Left cardiac atrium (tissue), 4 donors: Measurements from ENCODE around the gene MSTO1. TPM values are rescaled to one million over a fixed set of nuclear protein-coding genes. Genes with fewer than 3 reads are reported as not detected.
"Not testable (repeated sequence)": the region's sequence is repeated elsewhere in the genome, so short reads cannot be mapped to it uniquely, and the experiment has no call there.

Experiments used
- ATAC-seq, 2 donors: fragments of 200-7000 bp; cut with Tn5 transposase; one replicate each; pipeline ENCODE4 v1.9.1; 2020; ENCODE audit warnings: mild to moderate bottlenecking in 2 of 2, moderate library complexity in 2 of 2
- DNase-seq: peaks from one replicate; pipeline ENCODE4 v3.0.0-alpha.2; 2020
- intact Hi-C, 2 donors: fragments of 100-400 bp; cut with DNase I; formaldehyde crosslinking; loops; one replicate each; pipeline versions ENCODE4 v1.14.1 to v1.15.1; 2022 to 2023
- total RNA-seq, 2 donors: library from RNA; stranded (reverse); fragmentation: NEBNext Ultra II Directional; extraction: Animal tissue kit (Norgen Biotek cat#: 25700); gene quantifications; one replicate each; pipeline ENCODE4 v1.2.1, GENCODE V29; 2021
- donor health status: DM: no; HTN: yes; CAD: no.
- donor health status: DM: no; HTN: yes; CAD: no; lungs with severe emphysema.
- donor health status: DM: yes; HTN: yes; CAD: no.
- donor health status: Dilated cardiomyopathy.

Gene MSTO1
- total RNA-seq, 2 donors from 2014 or later: 16.0 to 31.6 TPM

DNA sequence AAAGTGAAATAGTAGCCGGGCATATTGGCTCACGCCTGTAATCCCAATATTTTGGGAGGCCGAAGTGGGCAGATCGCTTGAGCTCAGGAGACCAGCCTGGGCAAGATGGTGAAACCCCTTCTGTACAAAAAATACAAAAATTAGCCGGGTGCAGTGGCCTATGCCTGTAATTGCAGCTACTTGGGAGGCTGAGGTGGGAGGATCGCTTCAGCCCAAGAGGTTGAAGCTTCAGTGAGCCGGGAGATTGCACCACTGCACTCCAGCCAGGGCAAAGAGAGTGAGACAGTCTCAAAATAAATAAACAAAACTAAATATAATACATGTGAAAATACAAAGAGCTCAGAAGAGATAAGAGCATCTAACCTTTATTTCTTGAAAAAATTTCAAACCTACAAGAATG is 2.3 kb upstream of the MSTO1 start:
- intact Hi-C loops: no loop called here
- DNase-seq (no peak), ATAC-seq (no peak)

- intact Hi-C loops: no loop called here
- no peak for DNase-seq
- ATAC-seq: no peak
Observed at GRCh38 chr1:155608888-155609225, 1.2 kb upstream of the MSTO1 start.

- peak; percentile 32 to 58 for ATAC-seq
- DNase-seq, intact Hi-C loops: not testable (repeated sequence)
Observed at GRCh38 chr1:155610257-155610647, 234 bp downstream of the MSTO1 start.

- intact Hi-C loops, ATAC-seq, DNase-seq: not testable (repeated sequence)
Observed at GRCh38 chr1:155613226-155613625, 3.2 kb downstream of the MSTO1 start.

DNA sequence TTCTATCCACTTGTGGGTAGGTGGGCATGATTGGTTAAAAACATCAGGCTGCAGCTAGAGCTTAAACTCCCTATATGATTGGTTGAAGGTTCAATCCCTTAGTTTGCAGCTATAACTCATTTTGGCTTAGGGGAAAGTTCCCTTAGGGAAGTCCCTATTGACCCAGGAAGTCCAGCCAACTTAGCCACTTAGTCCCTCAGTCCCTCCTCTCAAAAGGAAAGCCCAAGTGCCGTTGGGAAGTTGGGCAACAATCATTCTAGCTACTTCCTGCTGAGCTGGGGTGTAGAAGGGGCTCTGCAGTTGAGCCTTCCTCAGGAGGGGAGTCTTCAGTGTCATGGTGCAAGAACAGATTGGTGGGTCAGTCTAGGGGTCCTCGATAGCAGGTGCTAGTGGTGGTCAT is 12.2 kb downstream of the MSTO1 start:
- DNase-seq (no peak), ATAC-seq (no peak)
- intact Hi-C loops: no loop called here

GRCh38 chr1:155623357-155623756 is 13.3 kb downstream of the MSTO1 start:
- DNase-seq (no peak), ATAC-seq (no peak)
- intact Hi-C loops: no loop called here

- DNase-seq, intact Hi-C loops, ATAC-seq: not testable (repeated sequence)
Observed at GRCh38 chr1:155626428-155626827, 16.4 kb downstream of the MSTO1 start.

DNA sequence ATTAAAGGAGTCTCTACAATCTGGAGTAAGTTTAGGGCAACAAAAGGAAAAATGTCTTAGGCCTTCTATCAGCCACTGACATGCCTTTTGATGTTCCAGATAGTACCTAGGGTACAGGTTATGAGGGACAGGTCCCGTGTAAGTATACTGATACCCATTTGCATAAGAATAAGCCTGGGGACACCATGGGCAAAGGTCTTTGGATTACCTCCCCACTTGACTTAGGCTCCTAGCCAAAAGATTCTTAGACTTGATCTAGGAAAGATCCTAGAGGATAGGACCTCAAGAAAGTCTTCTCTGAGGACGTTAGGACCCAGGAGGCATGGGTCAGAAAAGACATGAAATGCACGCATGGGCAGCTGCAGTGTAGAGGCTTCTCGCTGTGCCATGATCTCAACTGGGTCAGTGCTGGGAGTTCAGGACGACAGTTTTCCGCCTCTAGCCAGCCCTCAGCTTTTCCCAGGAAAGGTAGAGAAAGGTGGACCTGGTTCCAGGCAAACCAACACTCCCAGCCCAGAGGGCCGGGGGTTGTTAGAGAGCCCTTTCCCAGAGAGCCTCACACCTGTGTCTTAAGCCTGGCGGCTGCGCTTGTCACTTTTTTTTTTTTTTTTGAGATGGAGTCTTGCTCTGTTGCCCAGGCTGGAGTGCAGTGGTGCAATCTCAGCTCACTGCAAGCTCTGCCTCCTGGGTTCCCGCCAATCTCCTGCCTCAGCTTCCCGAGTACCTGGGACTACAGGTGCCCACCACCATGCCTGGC is 26.6 kb downstream of the MSTO1 start:
- no peak for DNase-seq
- intact Hi-C loops: no loop called here
- ATAC-seq: no peak

- DNase-seq (no peak), ATAC-seq (no peak)
- intact Hi-C loops: no loop called here
Observed at GRCh38 chr1:155640367-155640766, 30.3 kb downstream of the MSTO1 start.

DNA sequence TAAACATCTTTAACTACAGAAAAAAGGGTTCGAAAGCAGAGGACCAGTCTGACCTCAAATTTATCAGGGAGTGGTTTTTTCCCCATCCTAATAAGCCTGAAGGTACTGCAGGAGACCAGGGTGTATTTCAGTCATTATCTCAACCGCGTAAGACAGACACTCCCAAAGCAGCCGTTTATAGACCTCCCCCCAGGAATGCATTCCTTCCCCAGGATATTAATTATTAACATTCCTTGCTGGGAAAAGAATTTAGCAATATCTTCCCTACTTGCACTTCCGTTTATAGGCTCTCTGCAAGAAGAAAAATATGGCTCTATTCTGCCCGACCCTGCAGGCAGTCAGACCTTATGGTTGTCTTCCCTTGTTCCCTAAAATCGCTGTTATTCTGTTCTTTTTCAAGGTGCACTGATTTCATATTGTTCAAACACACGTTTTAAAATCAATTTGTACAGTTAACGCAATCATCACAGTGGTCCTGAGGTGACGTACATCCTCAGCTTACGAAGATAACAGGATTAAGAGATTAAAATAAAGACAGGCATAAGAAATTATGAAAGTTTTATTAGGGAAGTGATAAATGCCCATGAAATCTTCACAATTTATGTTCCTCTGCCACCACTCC is 32.7 kb downstream of the MSTO1 start:
- intact Hi-C loops, DNase-seq, ATAC-seq: not testable (repeated sequence)

DNA sequence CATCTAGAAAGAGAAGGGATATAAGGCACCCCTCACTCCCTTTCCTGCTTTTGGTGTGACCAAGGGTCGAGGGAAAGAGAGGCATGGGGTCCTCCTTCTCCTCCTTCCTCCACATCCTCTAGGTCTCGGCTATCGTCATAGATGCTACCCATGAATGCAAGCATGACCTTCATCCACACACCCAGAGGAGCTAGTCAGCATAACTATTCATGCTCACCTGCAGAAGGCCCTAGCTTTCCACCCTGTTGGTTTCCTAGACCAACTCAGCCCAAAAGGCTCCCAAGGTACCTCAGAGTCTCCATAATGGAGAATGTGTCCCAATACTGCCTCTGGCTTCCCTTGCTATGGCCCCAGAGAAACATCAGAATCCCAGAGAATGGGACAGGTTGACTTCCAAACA is 33.2 kb downstream of the MSTO1 start:
- intact Hi-C loops: no loop called here
- DNase-seq: no peak
- no peak for ATAC-seq

DNA sequence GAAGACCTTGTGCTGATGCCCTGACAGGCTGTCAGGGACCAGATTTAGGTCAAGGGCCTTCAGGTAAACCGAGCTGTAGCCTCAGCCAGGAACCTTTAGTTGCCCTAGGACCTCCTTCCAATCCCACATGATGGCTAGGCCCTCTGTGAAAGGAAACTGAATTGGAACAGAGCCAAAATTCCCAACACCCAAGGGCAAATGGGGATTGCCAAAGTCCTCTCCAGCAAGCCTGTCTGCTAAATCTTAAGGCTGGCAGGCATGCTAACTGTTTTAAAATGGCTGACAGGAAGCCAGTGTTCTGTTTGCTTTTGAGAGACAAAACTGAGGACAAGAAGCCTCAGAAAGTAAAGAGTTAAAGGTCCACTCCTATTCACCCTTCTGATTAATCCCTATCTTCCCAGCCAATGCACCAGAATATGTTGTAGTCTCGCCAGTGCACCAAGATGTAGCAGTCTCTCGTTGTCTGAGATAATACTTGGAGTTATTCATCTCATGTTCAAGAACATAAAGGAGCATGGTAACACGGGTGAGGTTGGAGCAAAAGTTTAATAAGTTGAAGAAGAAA is 35.1 kb downstream of the MSTO1 start:
- DNase-seq (no peak), ATAC-seq (peak in 1 of 2 donors; percentile 50)
- intact Hi-C loops: no loop called here

DNA sequence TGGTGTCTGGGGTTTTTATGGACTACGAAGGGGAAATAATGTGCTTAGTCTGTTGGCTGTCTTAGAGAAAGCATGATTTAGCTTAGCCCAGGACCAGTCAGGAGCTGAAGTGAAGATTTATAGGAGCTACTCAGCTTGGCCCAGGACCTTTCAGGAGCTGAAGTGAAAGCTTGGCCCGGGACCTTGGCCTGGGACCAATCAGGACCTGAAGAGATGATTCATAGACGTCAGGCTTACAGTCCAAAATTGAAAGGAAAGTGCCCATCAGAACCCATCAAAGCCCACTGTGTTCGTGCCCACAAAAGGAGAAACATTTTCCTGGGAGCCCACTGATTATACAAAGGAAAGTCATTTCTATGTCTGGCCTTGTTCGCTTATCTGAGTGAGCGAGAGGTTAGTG is 35.6 kb downstream of the MSTO1 start:
- DNase-seq (peak; percentile 38), ATAC-seq (peak in 1 of 2 donors; percentile 24)
- intact Hi-C loops: no loop called here

GRCh38 chr1:155646307-155646706 is 36.3 kb downstream of the MSTO1 start:
- intact Hi-C loops: no loop called here
- peak; percentile 37 for DNase-seq
- peak in 1 of 2 donors; percentile 65 for ATAC-seq

- intact Hi-C loops: no loop called here
- ATAC-seq (peak; percentile 85 to 94), DNase-seq (peak; percentile 24)
Observed at GRCh38 chr1:155648207-155649147, 38.5 kb downstream of the MSTO1 start.

- ATAC-seq (no peak), DNase-seq (no peak)
- intact Hi-C loops: no loop called here
Observed at GRCh38 chr1:155649676-155650075, 39.7 kb downstream of the MSTO1 start.

GRCh38 chr1:155650231-155650757 is 40.3 kb downstream of the MSTO1 start:
- intact Hi-C loops: no loop called here
- ATAC-seq (no peak), DNase-seq (no peak)

DNA sequence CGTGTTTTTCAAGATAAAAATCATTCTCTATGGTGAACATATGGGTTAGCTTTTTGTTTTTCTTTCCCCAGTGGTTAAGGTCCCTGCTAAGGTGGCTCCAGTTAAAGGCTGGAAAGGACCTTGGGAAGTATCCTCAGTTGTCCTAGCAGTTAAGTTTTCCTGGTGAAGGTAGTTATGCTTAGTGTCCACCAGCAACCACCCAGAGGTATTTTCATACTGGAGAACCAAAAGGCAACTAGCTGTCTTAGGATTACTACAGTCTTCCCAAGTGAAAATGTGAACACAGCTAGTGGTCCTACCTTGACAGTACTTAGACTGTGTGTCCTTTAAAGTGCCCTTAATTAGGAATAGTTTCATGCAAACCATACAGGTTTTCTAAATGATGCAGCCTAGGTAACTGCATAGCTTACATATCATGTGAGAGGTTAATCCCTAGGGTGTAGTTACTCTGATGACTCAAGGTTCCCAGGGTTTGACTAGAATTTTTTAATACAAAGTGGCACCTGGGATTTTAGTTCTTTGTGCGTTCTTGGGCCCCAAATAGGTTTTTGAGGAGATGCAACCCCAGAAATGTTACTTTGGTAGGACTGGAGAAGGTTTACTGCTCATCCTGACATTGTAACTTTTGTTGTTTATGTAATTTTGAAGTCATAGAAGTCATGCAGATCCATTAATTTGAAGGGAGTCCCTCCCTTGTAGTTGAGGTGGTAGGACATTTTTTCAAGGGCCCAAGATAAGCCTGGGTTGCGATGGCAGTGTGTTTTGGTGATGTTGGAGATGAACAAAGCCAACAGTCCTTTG is 42.0 kb downstream of the MSTO1 start:
- intact Hi-C loops: no loop called here
- DNase-seq (no peak), ATAC-seq (no peak)

DNA sequence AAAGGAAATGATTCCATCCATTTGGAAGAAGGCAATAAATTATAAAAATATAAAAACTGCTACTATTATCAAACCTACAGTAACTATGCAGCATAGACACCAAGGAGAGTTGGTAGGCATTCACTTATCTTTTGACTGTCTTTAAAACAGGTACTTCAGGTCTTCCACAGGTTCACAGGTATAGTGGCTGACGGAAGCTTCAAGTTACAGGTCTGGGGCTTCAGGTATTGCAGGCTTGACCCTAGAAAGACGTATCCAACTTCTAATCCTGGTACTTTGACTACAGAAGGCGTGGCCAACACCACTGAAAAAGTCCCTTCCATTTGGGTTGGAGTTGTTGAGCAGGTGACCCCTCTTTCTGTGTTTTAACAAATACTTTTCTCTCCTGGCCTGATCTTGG is 42.9 kb downstream of the MSTO1 start:
- intact Hi-C loops: no loop called here
- DNase-seq (no peak), ATAC-seq (no peak)
